Glomerular visceral epithelial cell (primary cell): ENCODE measurements around the gene GPR183.

Experiments used
- DNase-seq: peaks from one replicate; pipeline ENCODE4 v3.0.0-alpha.2; 2016; ENCODE audit errors: extremely low spot score

The GPR183 gene

DNA sequence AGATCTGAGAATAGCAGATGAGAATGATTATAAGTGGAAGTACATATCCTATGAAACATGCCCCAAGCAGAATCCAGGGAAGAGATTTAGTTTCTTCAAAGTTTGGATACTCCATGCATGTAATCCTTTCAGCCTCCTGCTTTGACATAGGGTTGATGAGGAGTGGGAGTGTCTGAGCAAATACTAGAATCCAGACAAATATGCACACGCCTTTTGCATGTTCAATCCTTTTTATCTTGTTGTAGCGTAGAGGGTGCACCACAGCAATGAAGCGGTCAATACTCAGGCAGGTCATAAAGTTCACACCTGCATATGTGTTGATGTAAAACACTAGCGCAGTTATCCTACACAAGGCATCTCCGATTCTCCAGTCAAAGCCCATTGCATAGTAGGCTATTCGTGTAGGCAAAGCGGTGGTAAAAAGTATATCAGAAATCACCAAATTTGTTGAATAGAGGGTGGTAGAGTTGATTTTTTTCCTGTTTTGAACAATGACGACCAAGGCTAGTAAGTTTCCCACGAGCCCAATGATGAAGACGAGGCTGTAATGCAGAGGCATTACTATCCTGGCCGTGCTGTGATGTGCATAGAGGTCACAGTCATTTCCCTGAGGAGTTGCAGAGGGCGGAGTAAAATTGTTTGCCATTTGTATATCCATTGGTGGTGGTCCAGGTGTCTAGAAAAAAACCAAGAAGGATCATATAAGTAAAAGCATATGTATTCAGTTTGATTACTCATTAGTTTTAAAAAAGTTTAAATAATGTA lies 11.5 kb downstream of the GPR183 start:
- DNase-seq: no peak

DNA sequence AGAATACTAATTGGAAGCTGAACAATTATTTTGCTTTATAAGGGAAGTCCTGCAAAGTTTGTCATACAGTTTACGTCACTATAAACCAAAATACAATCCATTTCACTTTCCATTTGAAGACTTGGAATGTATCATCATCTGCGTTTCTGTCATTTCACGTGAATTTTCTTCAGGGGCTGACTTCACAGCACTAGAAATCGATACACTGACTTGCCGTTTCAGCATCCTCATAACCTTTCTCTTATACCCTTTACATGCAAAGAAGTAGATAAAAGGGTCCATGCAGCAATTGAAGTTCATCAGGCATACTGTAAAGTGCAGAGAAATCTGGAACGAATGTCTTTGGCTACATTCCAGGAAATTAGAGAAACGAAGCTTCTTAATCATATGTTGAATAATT lies 12.2 kb downstream of the GPR183 start:
- no peak for DNase-seq

DNA sequence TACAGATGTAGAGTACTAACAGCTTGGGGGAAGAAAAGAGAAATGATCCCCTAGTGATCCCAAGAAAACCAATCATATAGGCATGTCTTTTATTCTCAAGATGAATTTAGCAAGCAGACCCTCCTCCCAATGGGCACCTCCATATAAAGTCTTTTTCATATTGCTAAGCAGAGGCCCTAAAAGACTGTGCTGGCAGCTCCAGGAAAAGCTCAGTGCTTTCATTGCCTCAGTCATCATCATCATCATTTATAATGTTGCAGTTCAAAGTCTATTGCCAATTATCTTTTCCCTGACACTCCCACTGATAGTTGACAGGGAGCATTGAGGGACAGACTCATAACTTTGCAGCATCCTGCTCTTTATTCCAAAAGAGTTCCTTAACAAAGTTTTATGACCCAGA lies 13.0 kb downstream of the GPR183 start:
- no peak for DNase-seq

DNA sequence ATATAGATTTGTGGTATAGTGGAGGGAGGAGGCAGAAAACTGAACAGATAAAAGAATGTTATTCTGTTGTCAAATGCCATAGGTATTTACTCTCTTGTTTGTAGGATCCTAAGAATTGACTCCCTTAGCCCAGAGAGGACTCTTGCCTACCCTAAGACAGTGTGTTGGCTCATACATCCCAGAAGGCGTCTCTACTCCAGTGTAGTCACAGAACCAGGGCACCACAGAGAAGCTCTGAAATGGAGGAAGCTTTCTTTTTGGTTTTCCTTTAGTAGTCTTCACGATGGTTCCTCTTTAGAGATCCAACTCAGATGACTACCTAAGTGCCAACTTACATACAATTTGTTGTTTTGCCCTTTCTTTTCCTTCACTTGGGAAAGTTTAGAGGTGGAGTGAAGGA lies 14.0 kb downstream of the GPR183 start:
- DNase-seq: no peak

DNA sequence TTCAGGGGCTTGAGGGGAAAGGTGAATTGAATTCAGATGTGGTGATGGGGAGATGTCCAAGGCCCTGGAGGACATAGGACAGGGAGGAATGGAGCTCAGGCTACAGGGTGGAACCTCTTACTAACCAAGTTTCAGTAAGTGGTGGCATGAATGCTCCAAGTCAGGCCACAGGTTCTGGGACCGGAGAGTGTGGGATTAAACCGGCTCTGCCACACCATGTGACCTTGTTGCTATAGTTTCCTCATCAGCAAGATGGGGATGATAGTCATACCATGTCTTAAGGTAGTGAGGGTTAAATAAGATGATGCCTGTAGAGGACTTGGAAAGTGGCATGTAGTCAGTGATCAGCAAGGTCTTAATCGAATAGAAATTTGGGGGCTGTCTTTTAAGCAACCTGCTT lies 16.3 kb downstream of the GPR183 start:
- DNase-seq: no peak

DNA sequence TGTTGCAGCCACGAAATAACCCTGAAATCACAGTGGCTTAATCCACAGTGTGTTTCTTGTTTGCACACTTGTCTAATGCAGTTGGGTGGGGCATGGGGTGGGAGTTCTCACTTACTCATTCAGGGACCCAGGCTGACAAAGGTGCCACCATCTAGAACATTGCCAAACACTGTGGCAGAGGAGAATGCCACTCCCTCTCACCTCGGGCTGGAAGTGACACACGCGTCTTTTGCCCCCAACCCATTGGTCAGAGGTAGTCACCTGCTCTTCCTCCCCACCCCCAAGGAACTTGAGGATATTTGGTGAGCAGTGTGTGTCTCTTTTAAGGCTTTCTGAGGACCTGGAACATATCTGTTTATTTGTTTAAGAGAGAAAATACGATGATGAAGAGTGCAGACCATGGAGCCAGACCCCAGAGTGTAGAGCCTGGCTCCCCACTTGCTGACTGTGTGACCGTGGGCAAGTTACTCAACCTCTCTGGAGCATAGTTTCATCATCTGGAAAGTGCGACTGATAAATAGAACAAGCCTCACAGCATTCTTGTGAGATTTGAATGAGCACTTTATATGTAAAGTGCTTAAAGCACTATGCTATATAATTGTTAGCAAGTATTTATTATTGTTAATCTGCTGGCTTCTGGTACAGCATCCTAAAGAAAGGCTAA lies 17.4 kb downstream of the GPR183 start:
- DNase-seq: no peak

DNA sequence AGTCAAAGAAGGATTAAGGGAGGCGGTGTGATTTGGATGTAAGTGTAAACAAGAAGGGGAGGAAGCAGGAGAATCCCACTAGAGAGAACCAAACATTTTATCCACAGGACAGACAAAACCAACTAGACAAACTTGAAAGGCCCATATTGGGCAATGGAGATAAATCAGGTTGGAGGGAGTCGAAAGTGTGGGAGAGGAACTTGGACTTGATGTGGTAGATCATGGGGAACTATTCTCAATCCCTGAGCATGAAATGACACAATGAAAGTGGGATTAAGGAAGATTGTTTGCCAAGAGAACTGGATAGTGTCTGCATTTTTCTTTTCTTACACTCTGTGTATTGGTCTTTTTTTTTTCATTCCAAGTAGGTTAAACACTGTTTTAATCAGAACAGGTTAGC lies 17.9 kb downstream of the GPR183 start:
- DNase-seq: no peak

DNA sequence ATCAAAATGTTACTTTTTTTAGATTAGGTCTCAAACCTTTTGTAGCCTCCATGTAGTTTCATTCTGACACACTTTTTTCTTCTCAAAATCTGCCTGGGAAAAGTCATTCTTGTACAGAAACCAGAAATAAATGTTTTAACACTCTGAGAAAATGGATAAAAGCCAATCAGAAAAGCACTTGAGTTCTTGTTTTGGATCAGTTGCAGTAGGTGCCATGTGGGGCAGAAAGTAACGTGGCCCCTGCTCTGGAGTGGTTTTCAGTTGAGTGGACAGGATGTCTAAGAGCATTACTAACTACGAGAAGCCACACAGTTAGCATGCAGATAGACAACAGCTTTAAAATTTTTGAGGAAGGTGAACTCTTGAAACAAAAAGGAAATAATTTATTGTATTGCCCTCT lies 19.1 kb downstream of the GPR183 start:
- no peak for DNase-seq

DNA sequence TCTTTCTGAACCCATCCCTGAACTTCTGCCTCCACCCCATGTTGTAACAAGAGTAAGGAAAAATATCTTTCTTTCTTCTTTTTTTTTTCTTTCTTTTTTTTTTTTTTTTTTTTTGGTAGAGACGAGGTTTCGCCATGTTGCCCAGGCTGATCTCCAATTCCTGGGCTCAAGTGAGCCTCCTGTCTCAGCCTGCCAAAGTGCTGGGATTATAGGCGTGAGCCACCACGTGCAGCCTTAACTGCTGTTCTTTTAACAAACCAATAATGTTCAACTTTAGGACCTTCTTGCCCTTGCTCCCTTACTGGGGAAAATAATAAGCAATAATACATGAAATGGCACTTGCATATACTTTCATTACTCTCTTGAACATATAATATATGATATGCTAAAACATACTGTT lies 19.6 kb downstream of the GPR183 start:
- DNase-seq: no peak

DNA sequence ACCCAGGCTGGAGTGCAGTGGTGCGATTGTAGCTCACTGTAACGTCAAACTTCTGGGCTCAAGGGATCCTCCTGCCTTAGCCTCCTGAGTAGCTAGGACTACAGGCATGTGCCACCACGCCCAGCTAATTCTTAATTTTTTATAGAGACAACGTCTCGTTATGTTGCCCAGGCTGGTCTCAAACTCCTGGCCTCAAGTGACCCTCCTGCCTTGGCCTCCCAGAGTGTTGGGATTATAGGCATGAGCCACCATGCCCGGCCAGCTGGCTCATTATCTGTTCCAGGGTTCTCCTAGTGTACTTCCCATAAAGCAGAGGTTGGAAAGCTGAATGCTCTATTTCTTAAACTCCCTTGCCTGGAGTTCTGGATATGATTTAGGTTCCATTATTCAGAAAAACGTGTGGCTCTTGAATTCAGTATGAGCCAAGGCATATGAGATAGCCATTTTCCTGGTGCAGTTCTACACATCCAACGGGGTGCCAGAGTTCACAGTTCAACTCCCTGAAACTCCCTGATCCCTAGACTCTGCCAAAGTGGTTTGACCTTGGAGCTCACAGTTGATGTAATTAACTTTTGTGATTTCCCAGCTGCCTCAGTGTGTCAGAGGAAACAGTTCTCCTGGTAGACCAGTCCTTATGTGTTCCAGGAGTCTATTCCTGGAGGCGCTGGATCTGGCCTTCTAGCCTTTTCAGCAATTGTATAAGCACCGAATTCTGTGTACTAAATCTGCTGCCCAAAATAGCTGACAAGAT lies 21.6 kb downstream of the GPR183 start:
- DNase-seq: no peak

DNA sequence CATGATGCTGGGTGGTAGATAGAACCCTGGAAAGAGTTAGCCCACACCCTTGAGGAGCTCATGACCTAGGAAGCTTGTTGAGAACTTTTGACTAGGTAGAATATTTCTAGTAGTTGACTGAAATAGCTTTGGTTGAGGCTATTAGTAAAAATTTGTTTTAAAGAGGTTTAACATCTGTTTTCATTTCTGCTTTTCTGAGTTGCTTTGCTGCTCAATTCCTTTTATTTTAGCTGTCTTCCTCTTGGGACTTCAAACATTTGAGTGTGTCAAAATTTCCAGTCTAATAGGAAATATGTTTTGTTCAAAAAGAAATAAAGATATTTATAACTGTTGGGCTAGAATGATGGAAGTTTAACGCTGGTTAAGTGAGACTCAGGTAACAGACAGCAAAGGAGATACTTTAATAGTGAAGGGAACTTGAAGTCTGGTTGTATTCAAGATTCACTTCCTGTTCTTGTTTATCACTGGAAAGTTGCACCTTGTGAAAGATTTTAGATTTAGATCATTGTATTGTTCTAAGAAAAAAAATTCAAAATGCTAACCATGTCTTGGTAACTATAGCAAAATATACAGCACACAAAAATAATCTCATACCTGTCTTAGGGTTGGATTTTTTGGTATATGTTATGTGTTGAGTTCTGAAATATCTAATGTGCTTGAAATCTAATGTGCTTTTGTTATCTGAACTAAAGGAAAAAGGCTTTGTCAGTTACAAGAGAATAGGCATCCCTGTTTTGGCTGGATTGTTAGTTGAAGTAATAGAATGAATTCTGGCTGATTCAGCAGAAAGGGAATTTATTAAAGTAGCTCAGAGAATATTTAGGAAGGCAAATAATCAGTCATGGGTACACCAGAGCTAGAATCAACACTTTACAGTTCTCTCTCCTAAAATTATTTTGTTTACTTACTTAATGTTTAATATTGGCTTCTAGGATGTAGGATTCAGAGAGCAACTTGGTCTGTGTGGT lies 24.7 kb downstream of the GPR183 start:
- DNase-seq: no peak

DNA sequence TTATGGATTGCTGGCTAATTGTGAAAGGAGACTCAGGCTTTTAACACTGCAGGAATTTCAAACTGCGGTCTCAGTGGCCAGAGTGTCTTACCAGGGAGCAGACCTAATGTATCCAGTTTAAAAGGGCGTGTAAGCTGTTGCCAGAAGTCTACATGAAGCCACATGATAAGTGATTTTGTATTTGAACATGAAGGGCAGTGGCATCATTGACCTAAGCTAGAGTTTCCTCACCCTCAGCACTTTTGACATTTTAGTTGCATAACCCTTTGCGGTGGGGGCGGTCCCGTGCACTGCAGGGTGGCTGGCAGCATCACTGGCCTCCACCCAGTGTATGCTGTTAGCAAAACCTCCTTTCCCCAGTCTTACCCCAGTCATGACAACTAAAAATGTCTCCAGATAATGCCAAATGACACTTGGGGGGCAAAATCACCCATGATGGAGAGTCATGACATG lies 25.4 kb downstream of the GPR183 start:
- DNase-seq: peak; percentile 47

DNA sequence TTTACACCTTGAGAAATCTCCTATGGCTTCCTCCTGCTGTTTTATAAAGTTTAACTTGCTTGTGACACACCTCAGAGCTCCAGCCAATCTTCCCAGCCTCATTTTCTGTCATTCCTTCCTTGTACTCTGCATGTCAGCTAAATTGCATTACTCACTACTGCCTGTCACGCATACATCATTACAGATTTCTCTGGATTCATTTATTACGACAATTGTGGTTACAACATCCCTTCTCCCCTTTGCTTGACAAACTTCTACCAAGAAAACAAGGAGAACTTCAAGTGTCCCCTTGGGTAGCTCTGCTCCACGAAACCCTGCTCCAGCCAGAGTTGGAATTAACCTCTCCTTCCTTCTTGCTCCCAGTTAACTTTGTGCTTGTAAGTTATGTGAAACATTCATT lies 27.0 kb downstream of the GPR183 start:
- DNase-seq: peak; percentile 74

DNA sequence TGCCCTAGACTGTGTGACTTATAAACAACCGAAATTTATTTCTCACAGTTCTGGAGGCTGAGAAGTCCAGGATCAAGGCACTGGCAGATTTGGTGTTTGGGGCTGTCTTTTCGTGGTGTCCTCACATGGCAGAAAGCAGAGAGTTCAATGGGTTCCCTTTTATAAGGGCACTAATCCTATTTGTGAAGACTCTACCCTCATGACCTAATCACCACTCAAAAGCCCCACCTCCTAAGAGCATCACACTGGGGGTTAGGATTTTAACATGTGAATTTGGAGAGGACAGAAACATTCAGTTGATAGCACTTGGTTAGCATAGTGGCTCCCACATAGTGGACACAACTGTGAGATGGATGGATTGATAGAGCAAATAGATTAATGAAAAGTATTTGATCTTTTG lies 27.6 kb downstream of the GPR183 start:
- DNase-seq: no peak

DNA sequence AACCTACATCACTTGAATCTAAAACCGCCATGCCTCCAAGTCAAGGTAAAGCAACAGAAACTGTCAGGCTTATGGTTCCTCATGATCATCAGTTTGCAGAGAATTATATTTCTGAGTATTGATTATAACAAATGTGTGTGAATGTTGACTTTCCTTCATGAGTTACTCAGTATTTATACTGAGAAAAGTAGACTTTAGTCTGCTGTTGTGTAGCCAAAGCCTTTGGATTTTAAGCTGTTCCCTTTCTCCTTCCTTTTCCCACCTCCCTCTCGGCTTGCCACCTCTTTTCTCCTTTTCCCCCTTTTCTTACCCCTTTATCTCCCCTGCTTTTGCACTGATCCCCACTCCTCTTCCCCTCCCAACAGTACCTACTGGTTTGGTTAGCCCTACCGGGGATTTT lies 28.4 kb downstream of the GPR183 start:
- DNase-seq: no peak

DNA sequence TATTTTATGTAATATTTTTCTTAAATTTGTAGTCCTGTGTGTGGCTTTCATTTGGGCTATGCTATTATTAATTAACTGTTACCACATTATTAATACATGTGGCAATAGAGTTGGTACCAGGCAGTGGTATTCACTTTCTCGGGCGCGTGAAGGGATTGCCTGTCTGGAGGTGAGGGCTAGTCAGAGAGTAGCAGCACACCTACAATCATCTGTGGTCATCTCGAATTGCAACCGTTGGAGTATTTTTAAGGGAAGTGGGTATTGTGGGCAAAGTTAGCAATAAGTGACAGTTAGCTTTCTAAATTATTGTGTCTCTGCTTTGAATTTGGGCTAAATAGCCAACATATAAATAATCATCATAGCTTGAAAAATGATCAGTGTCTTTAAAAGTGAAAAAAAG lies 29.0 kb downstream of the GPR183 start:
- DNase-seq: no peak

DNA sequence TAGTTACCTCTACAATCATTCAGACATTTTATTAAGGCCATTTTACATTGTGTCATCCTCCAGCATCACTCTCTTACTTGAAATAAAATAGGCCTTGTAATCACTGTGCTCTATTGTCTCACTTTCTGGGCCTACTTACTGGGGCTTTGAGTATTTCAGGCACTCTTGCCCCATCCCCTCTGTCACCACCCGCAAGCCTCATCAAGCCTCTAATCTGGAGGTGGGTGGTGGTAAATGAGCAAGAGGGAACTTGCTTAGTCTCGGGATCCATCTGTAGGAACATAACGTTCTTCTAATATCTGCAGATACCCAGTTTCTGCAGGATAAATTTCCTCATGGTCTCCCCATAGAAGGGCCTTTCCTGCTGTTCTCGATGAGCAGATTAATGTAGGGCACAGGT lies 29.6 kb downstream of the GPR183 start:
- DNase-seq: no peak

DNA sequence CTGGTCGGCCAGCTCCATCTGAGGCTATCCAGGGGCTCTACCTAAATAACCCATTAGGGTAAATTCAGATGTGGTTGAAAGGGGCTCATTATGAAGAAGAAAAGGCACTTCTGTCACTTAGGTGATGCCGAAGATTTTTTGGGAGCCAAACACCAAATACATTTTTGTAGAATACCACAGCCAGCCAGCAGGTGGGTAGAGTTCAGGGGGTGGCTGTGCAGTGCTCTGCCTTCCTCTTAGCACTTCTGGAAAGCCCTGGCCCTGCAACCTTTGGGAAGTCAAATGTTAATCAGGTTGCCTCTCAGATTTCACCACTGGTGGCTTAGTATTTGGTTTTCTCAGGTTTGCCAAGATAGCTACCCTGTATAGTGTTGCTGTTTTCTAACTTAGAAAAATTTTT lies 30.5 kb downstream of the GPR183 start:
- no peak for DNase-seq

DNA sequence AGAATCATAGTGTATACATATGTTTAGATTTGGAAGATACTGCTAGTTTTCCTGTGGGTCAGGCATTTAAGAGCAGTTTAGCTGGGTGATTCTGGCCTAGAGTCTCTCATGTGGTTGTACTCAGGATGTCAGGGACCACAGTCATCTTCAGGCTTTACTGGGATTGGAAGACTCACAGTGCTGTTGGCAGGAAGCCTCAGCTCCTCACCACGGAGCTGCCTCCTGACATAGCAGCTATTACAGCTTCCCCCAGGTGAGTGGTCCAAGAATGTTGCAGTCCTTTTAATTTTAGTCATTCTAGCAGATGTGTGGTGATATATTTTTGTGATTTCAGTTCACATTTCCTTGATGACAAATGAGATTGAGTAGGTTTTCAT lies 32.1 kb downstream of the GPR183 start:
- peak; percentile 61 for DNase-seq

DNA sequence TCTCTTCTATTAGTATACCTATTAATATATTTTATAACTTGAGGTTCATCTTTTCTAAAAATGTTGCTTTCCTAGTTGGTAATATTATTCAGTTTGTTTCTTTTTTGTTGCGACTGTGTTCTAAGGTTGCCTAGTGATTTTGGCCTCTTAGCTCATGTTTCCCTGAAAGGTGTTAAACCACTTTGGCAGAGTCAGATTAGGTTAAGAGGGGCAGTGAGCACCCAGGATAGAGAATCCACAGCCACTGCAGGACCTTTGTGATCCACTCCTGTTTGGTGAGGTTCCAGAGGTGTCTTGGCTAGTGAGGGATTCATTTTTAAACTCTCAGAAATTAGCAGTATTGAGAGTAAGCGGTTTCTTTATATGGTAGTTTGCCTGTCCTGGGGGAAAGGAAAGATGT lies 34.1 kb downstream of the GPR183 start:
- DNase-seq: no peak

DNA sequence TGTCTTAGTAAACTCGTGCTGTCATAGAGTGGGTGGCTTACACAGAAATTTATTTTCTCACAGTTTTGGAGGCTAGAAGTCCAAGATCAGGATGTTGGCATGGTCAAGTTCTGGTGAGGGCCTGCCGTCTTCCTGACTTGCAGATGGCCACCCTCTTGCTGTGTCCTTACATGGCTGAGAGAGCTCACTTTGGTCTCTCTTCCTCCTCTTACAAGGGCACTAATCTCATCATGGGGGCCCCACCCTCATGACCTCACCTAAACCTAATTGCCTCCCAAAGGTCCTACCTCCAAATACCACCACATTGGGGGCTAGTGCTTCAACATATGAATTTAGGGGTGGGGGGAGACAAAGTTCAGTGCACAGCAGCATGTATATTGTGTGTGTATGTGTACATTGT lies 34.7 kb downstream of the GPR183 start:
- DNase-seq: no peak

DNA sequence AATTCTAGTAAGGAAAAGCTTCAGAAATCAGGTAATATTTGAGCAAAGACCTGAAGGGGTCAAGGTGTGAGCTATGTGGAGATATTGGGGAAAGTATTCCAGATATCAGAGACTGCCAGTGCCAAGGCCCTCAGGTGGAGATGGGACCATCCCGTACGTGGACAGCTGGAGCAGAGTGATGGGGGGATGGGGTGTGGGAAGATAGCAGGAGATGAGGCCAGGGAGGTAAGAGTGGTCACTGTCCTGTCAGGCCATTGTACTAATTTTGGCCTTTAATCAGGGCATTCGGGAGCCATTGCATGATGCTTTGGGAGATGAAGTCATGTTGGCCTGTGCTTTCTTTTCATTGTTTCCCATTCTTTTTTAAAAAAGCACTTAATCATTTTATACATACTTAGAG lies 36.0 kb downstream of the GPR183 start:
- DNase-seq: no peak
